ENCODE results near the gene YOD1. TPM values are rescaled to one million over a fixed set of nuclear protein-coding genes. Genes with fewer than 3 reads are reported as not detected.

The YOD1 gene
- total and polyA plus RNA-seq, 2 of the 4 experiments (the other 2 are of a cell fraction), result 1.8 to 5.4 TPM

DNA sequence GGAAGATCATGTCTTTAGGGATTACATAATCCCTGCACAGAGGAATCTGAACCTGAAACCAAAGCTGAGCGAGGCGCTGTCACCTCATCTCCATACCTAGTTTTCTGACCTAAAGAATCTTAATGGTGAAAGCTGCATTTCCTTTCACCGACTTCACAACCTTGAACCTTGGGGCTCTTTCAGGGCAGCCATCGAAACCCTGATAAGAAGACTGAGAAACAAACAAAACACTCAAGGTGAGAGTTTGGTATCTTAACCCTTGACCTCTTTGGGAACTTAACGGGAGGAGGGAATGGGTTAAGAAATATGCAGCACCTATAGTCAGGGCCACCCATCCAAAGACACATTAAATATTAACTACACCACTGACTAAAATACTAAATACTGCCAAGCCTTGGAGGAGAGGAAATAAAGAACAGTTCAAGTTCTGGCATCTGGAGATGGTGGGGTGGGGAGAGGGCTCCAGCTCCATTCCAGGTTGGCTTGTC, 20.4 kb downstream of the YOD1 start:
- no peak overlapping the region for H4K91ac ChIP-seq (ENCODE audit: insufficient read depth, low read depth, low read length)
- H3K4me2 ChIP-seq (ENCODE audit: low read depth, low read length), result no peak overlapping the region
- no CpG with 5 or more reads among the region's 5 CpGs for WGBS, 2 experiments (ENCODE audit: extremely low coverage in 2 of 2, insufficient read length in 1 of 2)
- H3K4me1 ChIP-seq (ENCODE audit: control insufficient read depth, insufficient read depth, low read length), result no peaks in the 10 kb centered on the region
- H3K9me3 ChIP-seq (ENCODE audit: control insufficient read depth, insufficient read depth, low read length), result no peaks in the 10 kb centered on the region
- ATAC-seq (ENCODE audit: low read depth) (no peak), DNase-seq (no peak)
- no peak overlapping the region for H3K18ac ChIP-seq (ENCODE audit: low read depth, low read length)
- CTCF ChIA-PET, result interaction anchor here (2.0 kb wide), 1 partner anchor 19 kb away, joined by 5 read pairs; no protein-coding TSS in a partner anchor
- no peak overlapping the region for H4K8ac ChIP-seq (ENCODE audit: low read depth in 2 of 2, low read length in 2 of 2)
- no peaks in the 10 kb centered on the region for H3K79me1 ChIP-seq (ENCODE audit: low read depth in 1 of 2, low read length in 2 of 2)
- no peak overlapping the region for H2AK5ac ChIP-seq (ENCODE audit: low read depth, low read length)
- in situ Hi-C loops (cut with MboI; ENCODE audit: low sequenced_read_pairs) (no loop called here), dilution Hi-C loops (cut with HindIII; ENCODE audit: low sequenced_read_pairs, unreplicated experiment) (no loop called here), intact Hi-C loops (cut with micrococcal nuclease) (no loop called here)
- no peak overlapping the region for H2BK120ac ChIP-seq (ENCODE audit: low read depth, low read length)
- no TSS peak for BruUV-seq (replicated peaks)
- peaks cover 10% of the 10 kb centered on the region for H3K27me3 ChIP-seq (ENCODE audit: control insufficient read depth, insufficient read depth, low read length)
- H4K20me1 ChIP-seq (ENCODE audit: insufficient read depth, low read length), result no peaks in the 10 kb centered on the region
- no peak overlapping the region for H3K4me3 ChIP-seq (ENCODE audit: insufficient read depth, low read depth, low read length)
- no peak overlapping the region for H2AK9ac ChIP-seq (replicated peaks; ENCODE audit: low read depth, low read length, poor library complexity)
- TF ChIP-seq RAD21 (IDR thresholded peaks at IDR 0.05; ENCODE audit: low read length) (no peak), RCOR1 (IDR thresholded peaks at IDR 0.05; ENCODE audit: insufficient replicate concordance, low read length) (no peak), SMC3 (IDR thresholded peaks at IDR 0.05; ENCODE audit: low read depth, low read length) (no peak), MXI1 (IDR thresholded peaks at IDR 0.05; ENCODE audit: borderline replicate concordance, low read depth, low read length) (no peak), RFX5 (IDR thresholded peaks at IDR 0.05; ENCODE audit: low read depth, low read length) (no peak)
- TF ChIP-seq, protein P1, sequence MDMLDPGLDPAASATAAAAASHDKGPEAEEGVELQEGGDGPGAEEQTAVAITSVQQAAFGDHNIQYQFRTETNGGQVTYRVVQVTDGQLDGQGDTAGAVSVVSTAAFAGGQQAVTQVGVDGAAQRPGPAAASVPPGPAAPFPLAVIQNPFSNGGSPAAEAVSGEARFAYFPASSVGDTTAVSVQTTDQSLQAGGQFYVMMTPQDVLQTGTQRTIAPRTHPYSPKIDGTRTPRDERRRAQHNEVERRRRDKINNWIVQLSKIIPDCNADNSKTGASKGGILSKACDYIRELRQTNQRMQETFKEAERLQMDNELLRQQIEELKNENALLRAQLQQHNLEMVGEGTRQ (IDR thresholded peaks at IDR 0.05; ENCODE audit: low read depth, low read length), result no peak
- no peak overlapping the region for H3K23ac ChIP-seq (ENCODE audit: low read depth, low read length)
- H3K14ac ChIP-seq (replicated peaks; ENCODE audit: low read depth, low read length), result no peak overlapping the region
- no peaks in the 10 kb centered on the region for H3K36me3 ChIP-seq (ENCODE audit: control insufficient read depth, insufficient read depth, low read length)
- no peak overlapping the region for H2BK5ac ChIP-seq (ENCODE audit: low read depth, low read length, poor library complexity, severe bottlenecking)
- H3K27ac ChIP-seq (ENCODE audit: insufficient read depth, low read length), result no peak overlapping the region
- H3K4ac ChIP-seq (ENCODE audit: low read depth, low read length), result no peak overlapping the region
- no peak overlapping the region for H4K5ac ChIP-seq (ENCODE audit: low read depth, low read length)
- no peak overlapping the region for H3K9ac ChIP-seq (ENCODE audit: low read depth, low read length)
- no peak overlapping the region for H2BK15ac ChIP-seq (ENCODE audit: low read depth, low read length)
- POLR2A ChIA-PET (ENCODE audit: unreplicated experiment), result no interaction called here
- no peak overlapping the region for H2AFZ ChIP-seq (replicated peaks; ENCODE audit: low read length, poor library complexity)
- H2BK20ac ChIP-seq (ENCODE audit: low read depth, low read length), result no peak overlapping the region
- H3K56ac ChIP-seq (ENCODE audit: extremely low read depth, insufficient read depth, low read length), result no peak overlapping the region
- peaks cover 6% of the 10 kb centered on the region; the same call in 1 of the 2 replicates for H3K9me1 ChIP-seq (ENCODE audit: insufficient read depth, low read length)

Measured in IMR-90 (cell line).